Activated naive CD4-positive, alpha-beta T cell treated with anti-CD3 and anti-CD28 coated beads, Interleukin-2, amount 50 U/mL, for 16 hours (primary cell): ENCODE data around the gene ZCCHC2.

Source experiments
- DNase-seq: peaks from one replicate; pipeline ENCODE4 v3.0.0-alpha.2; 2020

The ZCCHC2 gene

DNA sequence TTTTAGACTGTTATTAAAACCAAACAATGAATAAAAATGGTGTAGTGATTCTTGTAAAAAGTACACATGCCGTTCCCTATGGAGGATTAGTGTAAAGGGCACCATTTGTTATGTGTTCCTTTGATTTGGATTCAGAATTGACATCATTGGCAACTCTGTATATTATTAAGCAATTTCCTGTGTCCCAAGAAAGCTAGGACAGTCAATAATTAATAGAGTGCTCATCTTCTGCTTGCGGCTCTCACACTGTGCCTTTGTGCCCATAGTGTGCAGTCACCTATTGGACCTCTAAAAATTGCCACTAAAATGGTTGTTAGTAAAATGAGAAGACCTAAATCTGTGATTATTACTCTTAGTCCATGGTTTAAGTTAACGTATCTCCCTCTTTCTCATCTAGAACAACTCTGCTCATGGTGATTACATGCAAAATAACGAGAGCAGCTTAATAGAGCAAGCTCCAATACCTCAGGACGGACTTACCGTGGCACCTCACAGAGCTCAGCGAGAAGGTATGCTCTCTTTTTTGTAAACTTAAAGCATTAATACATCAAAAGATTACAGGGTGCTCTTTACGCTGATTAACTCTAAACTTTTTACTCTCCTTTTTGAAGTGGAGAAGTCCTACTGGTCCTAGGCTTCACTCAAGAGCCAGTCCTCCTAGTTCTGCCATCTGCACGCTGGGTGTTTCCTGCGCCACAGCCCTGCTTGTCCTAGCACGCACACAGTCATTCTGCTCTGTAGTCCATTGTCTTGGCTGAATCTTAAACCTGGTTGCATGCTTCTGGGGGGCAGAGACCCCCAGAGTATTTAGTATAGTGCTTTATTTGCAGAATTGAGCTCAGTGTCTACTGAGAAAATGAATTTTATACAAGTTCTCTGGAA is 16.7 kb downstream of the ZCCHC2 start:
- no peak for DNase-seq

DNA sequence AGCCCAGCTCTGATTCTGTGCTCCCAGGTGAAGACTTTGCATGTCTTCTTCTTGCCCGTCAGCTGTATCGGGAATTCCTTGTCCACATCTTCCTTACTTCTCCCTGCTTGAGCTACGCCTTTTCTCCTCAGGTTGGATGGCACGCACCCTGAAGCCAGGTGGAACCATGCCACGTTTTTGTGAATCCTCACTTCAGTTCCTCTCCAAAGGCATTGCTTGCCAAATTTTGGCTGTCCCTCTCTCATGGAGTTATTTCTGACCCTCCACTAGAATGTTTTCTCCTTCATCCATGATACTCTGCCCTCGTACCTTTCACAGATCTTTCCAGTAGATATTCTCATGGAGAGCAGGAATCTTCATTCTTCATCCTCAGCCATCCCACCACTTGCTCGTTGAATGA is 20.2 kb downstream of the ZCCHC2 start:
- no peak for DNase-seq

DNA sequence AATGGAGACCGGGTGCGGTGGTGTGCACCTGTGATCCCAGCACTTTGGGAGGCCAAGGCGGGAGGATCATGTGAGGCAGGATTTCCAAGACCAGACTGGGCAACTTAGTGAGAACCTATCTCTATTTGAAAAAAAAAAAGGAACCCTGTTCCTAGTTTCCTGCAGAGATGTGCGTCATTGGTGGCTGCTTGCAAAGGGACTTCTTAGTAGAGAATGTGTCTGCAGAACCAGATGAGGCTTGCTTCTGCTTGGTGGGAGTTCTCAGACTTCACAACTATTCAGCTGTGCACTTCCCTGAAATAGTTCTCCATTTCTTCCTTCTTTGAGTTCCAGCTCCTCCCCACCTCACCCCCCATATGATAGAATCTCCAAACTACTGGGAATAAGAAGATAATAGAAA is 22.3 kb downstream of the ZCCHC2 start:
- DNase-seq: no peak

DNA sequence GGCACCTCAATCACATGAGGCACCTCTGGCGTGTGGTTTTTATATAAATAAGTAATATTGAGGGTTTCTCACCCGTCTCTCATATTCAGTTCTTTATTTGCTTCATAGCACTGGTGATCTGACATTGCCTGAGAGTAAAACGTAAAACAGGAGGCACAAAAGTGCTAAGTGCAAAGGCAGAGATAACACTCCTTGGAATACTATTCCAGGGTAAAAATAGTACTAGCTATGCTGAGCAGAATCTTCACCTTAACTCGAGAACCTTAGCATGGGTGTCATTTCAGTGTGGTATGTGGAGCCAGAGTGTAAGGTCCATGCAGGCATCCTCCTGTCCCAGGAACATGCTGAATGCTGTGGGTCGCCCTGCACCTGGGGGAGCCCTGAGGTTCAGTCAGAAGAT is 26.9 kb downstream of the ZCCHC2 start:
- no peak for DNase-seq

DNA sequence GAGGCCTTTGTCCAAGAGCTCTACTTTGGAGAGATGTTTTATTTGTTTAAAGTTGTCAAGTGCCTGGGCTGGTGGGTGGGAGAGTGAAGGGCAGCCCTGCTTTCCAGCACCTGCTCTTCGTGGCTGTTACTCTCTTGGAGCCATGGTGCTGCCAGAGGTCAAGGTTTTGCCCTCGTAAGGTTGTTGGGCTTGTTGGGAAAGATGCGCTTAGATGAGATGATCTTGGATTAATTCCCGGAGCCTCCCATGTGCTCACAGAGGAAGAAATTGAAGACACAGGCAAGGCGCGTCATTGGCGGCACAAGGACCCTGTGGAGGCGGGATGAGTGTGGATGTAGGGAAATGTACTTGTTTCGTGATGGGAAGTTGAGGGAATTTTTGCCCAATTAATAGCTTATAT is 27.9 kb downstream of the ZCCHC2 start:
- DNase-seq: no peak

DNA sequence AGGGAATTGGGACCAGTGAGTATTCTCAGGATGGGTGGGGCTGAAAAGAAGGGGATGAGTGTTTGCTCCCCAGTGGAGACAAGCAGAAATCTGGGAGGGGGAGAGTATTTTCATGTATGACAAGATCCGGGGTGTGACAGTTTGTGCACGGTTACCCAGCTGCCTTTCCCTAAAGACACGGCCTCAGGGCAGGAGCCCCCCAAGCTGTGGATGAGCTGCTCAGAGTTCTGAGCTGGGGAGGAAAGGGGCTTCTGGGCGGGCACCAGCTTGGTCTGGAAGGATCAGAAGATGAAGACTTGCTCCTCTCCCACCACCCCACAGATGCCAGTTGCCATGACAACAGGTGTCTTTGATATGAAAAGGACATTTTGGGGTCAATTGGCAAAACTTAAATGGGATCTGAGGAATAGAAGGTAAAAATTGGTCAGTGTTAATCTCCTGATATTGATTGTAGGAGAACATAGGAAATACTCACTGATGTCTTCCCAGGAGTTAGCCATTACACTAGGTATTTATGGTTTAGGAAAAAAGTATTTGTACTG is 29.2 kb downstream of the ZCCHC2 start:
- no peak for DNase-seq

DNA sequence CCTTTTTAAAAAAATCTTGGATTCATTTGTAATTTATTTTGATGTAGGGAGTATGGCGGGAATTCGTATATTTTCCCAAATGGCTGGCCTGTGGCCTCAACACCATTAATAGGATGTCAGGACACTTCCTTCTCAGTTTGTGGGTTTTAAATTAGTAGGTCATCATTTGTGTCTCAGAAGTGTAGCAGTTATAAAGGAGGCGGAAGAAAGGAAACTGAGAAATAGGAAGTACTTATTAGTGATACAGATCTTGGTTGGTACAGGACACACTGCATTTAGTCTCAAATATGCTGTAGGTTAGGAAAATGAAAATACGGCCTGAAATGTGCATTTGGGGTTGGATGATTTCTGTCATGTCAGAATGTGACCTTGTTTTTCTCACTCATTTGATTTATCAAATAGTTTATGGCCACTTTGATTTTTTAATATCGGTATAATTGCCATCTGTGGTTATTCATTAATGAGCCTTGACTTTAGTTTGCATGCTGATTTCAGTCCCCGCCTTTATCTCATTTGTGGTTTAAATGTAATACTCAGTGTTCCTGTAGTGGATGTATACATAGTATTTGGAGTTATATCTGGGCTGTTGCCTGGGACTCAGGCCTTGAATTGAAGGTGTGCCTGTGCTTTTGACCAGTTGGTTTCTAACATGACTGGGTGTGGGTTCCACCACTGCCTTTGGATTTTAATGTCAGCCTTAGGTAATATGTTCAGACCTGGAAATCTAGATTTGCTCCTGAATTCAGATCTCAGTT is 31.4 kb downstream of the ZCCHC2 start:
- DNase-seq: no peak

DNA sequence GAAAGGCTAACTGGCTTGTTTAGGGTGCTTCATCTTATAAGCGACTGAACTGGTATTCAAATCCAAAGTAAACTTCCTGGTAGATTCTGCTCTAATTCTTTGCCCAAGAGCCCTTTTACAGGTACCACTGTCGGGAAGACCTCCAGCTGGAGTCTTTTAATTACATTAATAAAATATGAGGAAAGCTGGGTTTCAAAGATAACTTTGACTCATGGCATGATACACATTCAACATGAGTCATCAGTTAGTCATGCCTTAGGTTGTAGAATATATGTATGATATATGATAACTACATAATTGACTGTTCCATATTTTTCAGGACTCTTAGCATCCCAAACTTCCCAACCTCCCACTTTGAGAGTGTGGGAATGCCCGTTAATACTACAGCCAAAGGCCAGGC is 32.3 kb downstream of the ZCCHC2 start:
- DNase-seq: no peak

DNA sequence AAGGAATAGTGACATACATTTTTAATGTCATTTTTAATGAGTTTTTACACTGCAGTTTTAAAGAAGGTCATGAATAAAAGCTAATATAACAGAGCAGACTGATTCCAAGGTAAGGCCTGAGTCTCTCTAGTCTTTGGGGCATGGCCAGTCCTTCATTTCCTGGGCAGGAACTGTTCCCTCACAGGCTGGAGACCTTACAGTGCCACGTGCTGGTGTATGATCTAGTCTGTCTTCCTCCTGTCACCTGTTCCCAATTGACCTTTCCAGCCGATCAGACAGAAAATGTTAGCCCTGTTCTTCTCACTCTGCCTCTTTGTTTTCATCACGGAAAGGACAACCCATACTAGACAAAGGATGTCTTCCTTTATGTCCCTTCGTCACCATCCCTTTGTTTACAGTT is 33.6 kb downstream of the ZCCHC2 start:
- DNase-seq: no peak

DNA sequence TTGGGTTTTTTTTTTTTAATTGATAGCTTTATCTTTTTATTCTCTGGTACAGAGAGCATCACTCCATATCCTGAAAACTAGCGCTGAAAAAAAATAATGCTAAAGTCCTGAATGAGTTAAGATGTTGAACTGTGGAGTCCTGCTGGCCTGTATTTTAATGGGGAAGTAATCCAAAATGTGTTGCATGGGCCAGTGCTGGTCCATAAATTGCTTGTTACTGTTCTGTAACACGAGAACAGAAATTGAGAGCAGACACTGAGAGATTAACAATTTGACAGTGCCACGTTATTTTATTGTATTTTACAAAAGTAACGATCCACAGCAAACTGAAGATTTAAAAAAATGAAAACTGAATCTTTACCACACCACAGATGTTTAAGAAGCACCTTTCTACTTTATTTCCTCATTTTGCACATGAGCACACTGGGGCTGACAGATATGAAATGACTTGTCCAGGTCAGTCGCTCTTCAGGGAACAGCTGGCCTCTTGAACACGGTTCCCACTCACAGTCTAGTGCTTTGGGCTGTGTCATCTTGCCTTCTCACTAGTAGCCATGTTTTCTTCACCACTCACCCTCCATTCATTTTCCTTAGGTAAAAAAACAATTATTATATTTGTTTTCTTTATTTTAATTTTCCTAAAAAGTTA is 35.3 kb downstream of the ZCCHC2 start:
- DNase-seq: no peak

DNA sequence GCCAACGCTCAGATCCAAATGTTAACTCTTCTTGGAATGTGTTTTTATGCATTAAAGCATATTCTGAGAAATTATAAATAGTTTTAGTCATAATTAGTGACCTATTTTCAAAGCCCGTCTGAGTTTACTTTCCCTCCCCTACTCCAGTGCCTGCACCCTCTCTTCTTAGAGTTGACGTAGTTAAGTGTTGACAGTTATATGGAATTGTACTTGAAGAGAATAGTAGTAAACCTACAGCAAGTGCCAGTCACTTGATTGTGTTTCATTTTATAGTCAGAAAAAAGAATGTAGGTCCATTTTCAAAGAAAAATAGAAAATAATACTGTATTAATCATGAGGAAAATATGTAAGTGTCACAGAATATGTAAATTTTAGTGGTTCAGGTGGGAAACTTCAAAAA is 41.2 kb downstream of the ZCCHC2 start:
- DNase-seq: no peak

DNA sequence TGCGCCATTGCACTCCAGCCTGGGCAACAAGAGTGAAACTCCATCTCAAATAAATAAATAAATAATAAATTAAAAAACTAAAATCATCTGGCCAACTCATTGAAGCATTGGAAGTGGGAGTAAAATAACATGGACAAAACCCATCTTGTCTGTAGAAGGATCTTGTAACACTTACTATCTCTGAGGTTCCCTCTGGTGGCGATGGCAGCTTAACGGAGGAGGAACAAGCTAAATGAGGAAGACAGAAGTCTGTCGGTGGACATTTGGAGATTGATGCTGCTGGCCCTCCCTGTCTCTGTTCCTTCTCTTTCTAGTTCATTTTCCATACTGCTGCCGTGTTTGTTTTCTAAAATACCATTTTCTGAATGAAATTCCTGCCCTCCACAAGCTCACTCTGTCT is 43.4 kb downstream of the ZCCHC2 start:
- no peak for DNase-seq

DNA sequence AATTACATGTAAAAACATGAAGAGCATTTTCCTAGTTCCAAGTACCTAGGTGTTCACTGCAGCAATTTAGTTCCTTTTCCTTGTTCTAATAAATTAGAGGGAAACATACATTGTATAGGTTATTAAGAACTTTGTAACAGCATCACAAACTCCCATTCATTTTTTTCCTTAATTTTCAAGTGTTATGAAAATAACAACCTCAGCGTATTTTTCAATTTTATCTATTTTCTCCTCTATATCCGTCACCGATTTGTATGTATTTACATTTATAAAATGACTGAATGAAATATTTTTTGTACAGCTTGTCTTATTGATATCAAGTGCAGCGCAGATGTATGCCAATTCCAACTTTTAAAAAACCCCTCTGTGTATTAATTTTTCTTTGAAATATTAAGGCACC is 44.0 kb downstream of the ZCCHC2 start:
- no peak for DNase-seq

DNA sequence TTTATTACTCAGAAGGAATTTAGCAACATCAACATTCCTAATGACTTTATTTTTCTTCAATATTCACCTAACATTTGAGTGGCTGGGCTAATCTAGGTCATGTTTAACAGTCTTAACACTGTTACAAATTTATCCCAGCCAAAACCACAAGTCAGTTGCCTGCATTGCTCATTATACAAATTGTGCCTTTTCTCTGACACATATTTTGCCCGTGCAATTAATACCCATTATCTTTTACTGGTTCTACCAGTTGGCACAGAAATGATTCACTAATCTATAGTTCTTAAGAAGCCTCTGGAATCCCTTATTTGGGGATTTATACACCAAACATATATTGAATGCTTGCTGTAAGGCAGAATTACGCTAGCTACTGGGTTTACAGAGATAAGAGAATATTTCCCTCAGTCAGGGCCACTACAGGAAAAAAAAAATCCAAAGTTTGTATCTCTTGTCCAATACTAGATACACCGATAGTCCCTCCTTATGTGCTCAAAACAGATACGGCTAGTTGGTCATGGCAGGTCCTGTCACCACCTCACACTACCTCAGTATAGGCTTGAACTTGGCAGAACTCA is 46.3 kb downstream of the ZCCHC2 start:
- no peak for DNase-seq

DNA sequence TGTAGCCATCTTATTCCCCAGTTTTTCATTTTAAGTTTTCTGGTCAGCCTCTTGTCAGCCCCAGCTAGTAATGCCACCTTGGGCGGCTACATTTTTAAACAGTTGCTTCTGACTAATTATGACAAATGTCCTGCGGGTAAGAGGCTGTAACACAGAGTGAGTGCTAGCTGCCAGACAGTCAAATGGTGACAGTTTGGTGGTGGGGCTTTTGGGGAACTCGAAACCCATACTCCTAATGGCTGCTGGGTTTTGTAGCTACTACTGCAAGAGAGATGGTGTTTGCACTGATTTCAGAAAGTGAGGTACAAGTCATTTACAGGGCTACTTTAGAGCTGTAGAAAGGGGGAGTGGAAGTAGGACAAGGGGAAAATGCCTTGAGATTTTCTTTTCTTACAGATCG is 48.2 kb downstream of the ZCCHC2 start:
- no peak for DNase-seq

DNA sequence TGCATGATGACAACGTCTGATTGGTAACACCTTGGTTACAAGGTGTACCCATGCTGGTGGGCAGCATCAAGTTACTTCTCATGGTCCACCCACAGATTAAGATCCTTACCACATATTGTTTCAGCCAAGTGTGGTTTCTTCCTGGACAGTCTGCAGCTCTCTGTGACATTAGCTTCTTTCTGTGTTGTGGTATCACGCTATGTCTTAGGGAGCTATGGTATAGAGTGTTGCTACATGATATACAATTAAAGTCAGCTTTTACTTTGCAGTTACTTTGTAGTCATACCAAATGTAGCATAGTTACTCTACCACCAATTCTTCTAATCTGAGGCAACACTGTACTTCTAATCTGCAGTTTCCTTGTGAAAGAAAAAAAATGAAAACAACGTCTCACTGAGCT is 48.8 kb downstream of the ZCCHC2 start:
- no peak for DNase-seq

DNA sequence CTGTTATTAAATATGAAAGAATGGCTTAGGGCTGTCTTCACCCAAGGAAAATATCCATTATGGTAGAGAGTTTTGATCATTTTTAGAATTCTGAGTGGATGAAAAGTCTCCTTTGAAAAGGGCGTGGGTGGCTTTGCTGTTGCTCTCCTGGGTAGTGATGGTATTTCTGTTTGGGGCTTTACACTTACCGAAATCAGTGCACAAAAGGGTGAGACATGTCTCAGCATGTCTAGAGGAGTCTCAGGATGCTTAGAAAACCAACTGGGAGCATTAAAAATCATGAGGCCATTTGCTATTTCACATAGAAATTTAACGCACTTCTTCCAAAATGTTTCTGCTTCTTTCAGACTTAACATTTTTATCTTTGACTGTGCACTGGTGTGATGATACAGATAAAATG is 49.6 kb downstream of the ZCCHC2 start:
- no peak for DNase-seq

DNA sequence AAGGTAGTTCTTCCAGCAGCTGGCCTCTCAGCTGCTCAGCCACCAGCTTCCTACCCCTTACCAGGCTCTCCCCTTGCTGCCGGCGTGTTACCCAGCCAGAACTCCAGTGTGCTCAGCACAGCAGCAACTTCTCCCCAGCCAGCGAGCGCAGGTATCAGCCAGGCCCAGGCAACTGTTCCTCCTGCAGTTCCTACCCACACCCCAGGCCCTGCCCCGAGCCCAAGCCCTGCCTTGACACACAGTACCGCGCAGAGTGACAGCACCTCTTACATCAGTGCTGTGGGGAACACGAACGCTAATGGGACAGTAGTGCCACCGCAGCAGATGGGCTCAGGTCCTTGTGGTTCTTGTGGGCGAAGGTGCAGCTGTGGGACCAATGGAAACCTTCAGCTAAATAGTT is 52.0 kb downstream of the ZCCHC2 start:
- no peak for DNase-seq

DNA sequence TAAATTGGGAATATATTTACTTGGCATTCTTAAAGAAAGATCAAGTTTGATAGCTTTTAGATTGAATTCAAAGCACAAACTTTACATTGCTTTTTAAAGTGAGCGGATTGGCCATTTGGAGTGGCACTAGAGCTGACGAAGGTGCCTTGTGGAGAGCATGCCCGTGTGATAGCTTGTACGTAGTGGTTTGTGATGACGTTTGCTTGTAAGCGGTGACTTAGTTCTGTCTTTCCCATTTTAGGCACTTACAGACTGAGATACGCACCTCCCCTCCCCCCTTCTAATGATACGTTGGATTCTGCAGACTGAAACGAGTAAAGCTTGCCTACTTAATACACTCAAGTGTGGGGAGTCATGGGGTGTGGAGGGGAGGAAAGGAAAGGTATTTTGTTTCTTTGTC is 53.4 kb downstream of the ZCCHC2 start:
- DNase-seq: no peak

DNA sequence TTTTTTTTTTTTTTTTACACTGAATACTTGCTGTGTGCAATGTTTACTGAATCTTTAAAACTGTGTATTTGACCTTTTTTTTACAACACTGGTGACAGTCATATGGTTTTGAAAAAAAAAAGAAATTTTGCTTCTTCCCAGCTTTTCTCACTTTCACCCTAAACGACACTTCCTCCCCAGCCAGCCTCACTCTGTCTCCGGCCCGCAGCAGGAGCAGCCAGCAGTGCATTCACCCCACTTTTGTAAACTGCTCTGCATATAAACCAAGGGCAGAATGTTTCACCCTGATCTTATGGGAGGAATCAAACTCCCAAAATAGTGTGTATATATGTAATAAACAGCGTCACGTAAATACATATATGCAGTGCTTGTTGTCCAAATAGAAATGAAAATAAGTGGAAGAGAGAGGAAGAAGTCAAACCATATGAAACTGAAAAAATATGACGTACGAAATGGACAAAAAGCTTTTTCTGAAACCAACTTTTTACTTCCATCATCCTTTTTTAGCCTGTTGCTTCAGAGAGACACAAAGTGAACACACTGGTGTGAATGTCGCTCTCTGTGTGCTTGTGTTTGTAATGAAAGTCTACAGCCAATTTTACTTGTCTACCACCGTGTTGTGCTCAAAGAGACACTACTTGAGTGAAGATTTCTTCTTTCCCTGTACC is 54.2 kb downstream of the ZCCHC2 start:
- DNase-seq: no peak

DNA sequence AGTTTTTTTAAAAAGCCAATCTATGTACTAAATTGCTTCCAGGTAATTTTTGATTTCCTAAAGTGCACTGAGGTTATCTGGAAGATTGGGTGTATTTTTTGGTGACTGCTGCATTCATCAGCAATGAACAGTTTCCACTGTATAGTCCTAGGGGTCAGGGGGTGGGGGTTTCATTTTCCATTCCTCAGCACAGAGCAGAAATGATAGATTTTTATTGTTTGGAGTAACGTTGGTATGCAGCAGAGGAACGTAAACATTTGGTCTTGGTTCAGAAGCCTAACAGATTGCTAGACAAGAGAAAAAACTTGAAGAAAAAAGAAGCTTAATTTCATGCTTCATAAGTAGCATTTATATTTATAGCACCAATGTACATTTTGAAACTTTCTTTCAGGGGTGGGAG is 54.9 kb downstream of the ZCCHC2 start:
- no peak for DNase-seq

DNA sequence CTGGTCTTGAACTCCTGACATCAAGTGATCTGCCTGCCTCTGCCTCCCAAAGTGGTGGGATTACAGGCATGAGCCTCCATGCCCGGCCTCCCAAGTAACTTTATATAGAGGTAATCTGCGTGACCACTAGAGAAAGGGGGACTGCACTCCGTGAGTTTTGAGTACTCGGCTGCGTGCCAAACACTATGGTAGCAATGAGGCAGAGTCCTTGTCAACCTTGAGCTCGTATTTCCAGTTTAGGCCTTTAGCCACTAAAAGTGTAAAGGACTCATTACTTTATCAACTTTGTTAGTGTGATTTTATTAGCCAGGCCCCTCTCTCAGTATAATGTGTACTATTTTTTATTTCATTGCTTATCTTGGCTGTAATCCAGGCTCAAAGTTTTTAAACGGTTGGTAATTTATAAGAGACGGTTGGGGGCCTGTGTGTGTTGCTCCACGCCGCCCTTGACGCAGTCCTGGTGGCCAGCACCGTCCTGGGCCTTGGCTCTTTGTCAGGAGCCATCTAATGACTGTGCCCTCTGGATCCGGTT is 56.2 kb downstream of the ZCCHC2 start:
- no peak for DNase-seq
